HCT116 (cell line): ENCODE data around the gene NSD2. TPM values are rescaled to one million over a fixed set of nuclear protein-coding genes. Genes with fewer than 3 reads are reported as not detected.

Source experiments
- ATAC-seq: fragments of 200-7000 bp; cut with Tn5 transposase; 2 replicates; pipeline ENCODE4 v1.9.1; 2020; ENCODE audit warnings: mild to moderate bottlenecking, moderate library complexity
- BruUV-seq: library from RNA; stranded (reverse); fragments of 400-500 nt; replicated peaks from 2 replicates; lab custom pipeline; 2021; lab: Mats Ljungman, UMichigan
- CTCF ChIA-PET: fragments of 300-600 bp; sonication (Branson Sonifier 250); formaldehyde crosslinking; loops from one replicate; lab custom pipeline; 2021; ENCODE audit warnings: antibody characterized with exemption; lab: Charles Lee
- POLR2A ChIA-PET: fragments of 300-600, 350-600 bp; sonication (Branson Sonifier 250); formaldehyde crosslinking; loops from one replicate; lab custom pipeline; 2021; ENCODE audit warnings: antibody characterized with exemption; lab: Charles Lee
- RAD21 ChIA-PET, 2 experiments: fragments of 300-600 bp; sonication (Branson Sonifier 250); formaldehyde crosslinking; loops; one replicate each; lab custom pipeline; 2023; ENCODE audit warnings: low total read pairs in 2 of 2; ENCODE audit not compliant: uncharacterized antibody in 2 of 2, unreplicated experiment in 2 of 2, low non-redundant PET in 1 of 2; lab: Charles Lee
- DNase-seq: peaks from one replicate; pipeline ENCODE4 v3.0.0-alpha.2; 2010; ENCODE audit warnings: low read depth, low spot score
- H2AFZ ChIP-seq: fragments of 200-600 bp; shearing (Covaris generic), sonication (generic); 2 replicates; pipeline ENCODE4 v1.6.1; 2017; ENCODE audit warnings: low read depth, mixed run types, mixed read lengths, antibody characterized with exemption, low read length; ENCODE audit not compliant: poor library complexity, severe bottlenecking
- H3K27ac ChIP-seq: 2 replicates; pipeline ENCODE4 v1.5.1; 2012; ENCODE audit warnings: low read depth, low read length
- H3K27me3 ChIP-seq: fragments of 200-600 bp; sonication (generic); 2 replicates; pipeline ENCODE4 v1.6.1; 2016; ENCODE audit warnings: mixed run types, low read length, mixed read lengths; ENCODE audit not compliant: insufficient read depth
- H3K36me3 ChIP-seq, 2 experiments: fragments of 200-500 bp in 1 of 2; fragments of 200-600 bp in 1 of 2; sonication (Bioruptor generic) in 1 of 2; sonication (generic) in 1 of 2; 2 replicates each; pipeline versions ENCODE4 v1.5.1 to v1.6.1; 2014 to 2016; ENCODE audit warnings: low read length in 2 of 2, inconsistent platforms in 1 of 2, mixed read lengths in 1 of 2, mixed run types in 1 of 2; ENCODE audit not compliant: insufficient read depth in 2 of 2, control insufficient read depth in 1 of 2
- H3K4me1 ChIP-seq, 2 experiments: fragments of 200-600 bp in 1 of 2; sonication (generic) in 1 of 2; 2 replicates each; pipeline versions ENCODE4 v1.5.1 to v1.6.1; 2012 to 2017; ENCODE audit warnings: low read length in 2 of 2, inconsistent platforms in 1 of 2, mild to moderate bottlenecking in 1 of 2, mixed read lengths in 1 of 2, mixed run types in 1 of 2, moderate library complexity in 1 of 2; ENCODE audit not compliant: insufficient read depth in 2 of 2, control insufficient read depth in 1 of 2
- H3K4me2 ChIP-seq: fragments of 200-600 bp; sonication (generic); 2 replicates; pipeline ENCODE4 v1.6.1; 2017; ENCODE audit warnings: mixed run types, low read length, mixed read lengths
- H3K4me3 ChIP-seq, 2 experiments: fragments of 200-600 bp in 1 of 2; sonication (generic) in 1 of 2; replicated peaks in 1 of 2; 2 replicates each; pipeline ENCODE4 v1.5.1; 2011 to 2016; ENCODE audit warnings: low read length in 2 of 2, control low read depth in 1 of 2, low read depth in 1 of 2, mild to moderate bottlenecking in 1 of 2, mixed read lengths in 1 of 2, mixed run types in 1 of 2
- H3K79me2 ChIP-seq: fragments of 200-600 bp; sonication (generic); 2 replicates; pipeline ENCODE4 v1.6.1; 2017; ENCODE audit warnings: mild to moderate bottlenecking, mixed run types, low read length, moderate library complexity, mixed read lengths; ENCODE audit not compliant: insufficient read depth
- H3K9ac ChIP-seq: fragments of 200-600 bp; sonication (generic); 2 replicates; pipeline ENCODE4 v1.6.1; 2016; ENCODE audit warnings: low read length, mixed read lengths
- H3K9me2 ChIP-seq: fragments of 200-600 bp; sonication (generic), shearing (Covaris generic); 2 replicates; pipeline ENCODE4 v1.6.1; 2017; ENCODE audit warnings: mixed run types, mild to moderate bottlenecking, moderate library complexity; ENCODE audit not compliant: insufficient read depth
- H3K9me3 ChIP-seq, 2 experiments: fragments of 200-500 bp in 1 of 2; fragments of 200-600 bp in 1 of 2; sonication (Bioruptor generic) in 1 of 2; sonication (generic) in 1 of 2; 2 replicates each; pipeline ENCODE4 v1.6.1; 2014 to 2017; ENCODE audit warnings: low read length in 2 of 2, mixed read lengths in 2 of 2, inconsistent platforms in 1 of 2, low read depth in 1 of 2, mild to moderate bottlenecking in 1 of 2, mixed run types in 1 of 2, moderate library complexity in 1 of 2; ENCODE audit not compliant: control insufficient read depth in 1 of 2, insufficient read depth in 1 of 2
- H4K20me1 ChIP-seq: fragments of 200-600 bp; sonication (generic), shearing (Covaris generic); 2 replicates; pipeline ENCODE4 v1.6.1; 2017; ENCODE audit warnings: mixed run types, mild to moderate bottlenecking, moderate library complexity; ENCODE audit not compliant: insufficient read depth
- CBX3 ChIP-seq: IDR thresholded peaks from 2 replicates; pipeline ENCODE4 v1.6.1; 2012; ENCODE audit warnings: low read depth
- CEBPB ChIP-seq: IDR thresholded peaks from 2 replicates; pipeline ENCODE4 v1.6.1; 2012; ENCODE audit warnings: low read depth
- FOSL1 ChIP-seq: IDR thresholded peaks from 2 replicates; pipeline ENCODE4 v1.6.1; 2012; ENCODE audit warnings: low read depth
- JUND ChIP-seq: IDR thresholded peaks from 2 replicates; pipeline ENCODE4 v1.6.1; 2012
- POLR2A ChIP-seq: IDR thresholded peaks from 2 replicates; pipeline ENCODE4 v1.7.0; 2011; ENCODE audit warnings: borderline replicate concordance; ENCODE audit not compliant: insufficient read depth, insufficient read length; ENCODE audit errors: extremely low read depth
- POLR2AphosphoS5 ChIP-seq: IDR thresholded peaks from 2 replicates; pipeline ENCODE4 v1.6.1; 2011; ENCODE audit warnings: mild to moderate bottlenecking, low read depth, low read length, moderate library complexity
- SIN3A ChIP-seq: IDR thresholded peaks from 2 replicates; pipeline ENCODE4 v1.6.1; 2012; ENCODE audit warnings: low read depth
- ZFX ChIP-seq: fragments of 450-650 bp; IDR thresholded peaks from 2 replicates; pipeline ENCODE4 v1.6.1; 2017
- ZNF274 ChIP-seq: fragments of 200-500 bp; sonication (Bioruptor generic); IDR thresholded peaks from 2 replicates; pipeline ENCODE4 v1.6.1; 2014; ENCODE audit warnings: mild to moderate bottlenecking, low read depth, low read length, inconsistent platforms
- intact Hi-C: fragments of 100-400 bp; cut with micrococcal nuclease; formaldehyde crosslinking; loops from 2 replicates; pipeline ENCODE4 v1.10.0; 2022
- total RNA-seq: library from RNA; stranded (reverse); gene quantifications from one replicate; pipeline ENCODE4 v1.2.1, GENCODE V29; 2021; ENCODE audit not compliant: unreplicated experiment
- TF ChIP-seq, protein P1 (sequence below): IDR thresholded peaks from 2 replicates; pipeline ENCODE4 v1.6.1; 2012
- TF ChIP-seq, protein P2 (sequence below): IDR thresholded peaks from 2 replicates; pipeline ENCODE4 v1.6.1; 2012; ENCODE audit warnings: low read depth

NSD2 gene
- total RNA-seq, 1 experiment from 2014 or later: 145 TPM

DNA sequence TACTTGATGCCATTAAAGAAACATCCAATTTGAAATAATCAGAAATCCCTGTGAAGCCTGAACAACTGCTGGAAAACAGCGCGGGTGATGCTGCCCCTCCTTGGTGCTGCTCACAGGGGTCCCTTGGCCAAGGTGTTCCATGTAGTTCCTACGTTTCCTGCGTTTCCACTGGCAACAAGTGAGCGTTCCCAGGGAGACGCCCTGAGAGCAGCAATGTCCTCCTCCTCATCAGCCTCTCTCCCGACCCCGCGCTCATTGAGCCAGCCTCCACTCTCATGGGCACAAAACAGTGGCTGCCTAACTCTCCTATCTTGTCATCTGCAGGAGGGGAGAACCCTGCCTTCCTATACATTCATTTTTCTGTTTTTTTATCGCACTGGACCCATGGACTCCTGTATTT lies 34.1 kb upstream of the NSD2 start:
- Histone ChIP-seq H4K20me1 (no peaks in the 10 kb centered on the region), H3K4me1 (no peaks in the 10 kb centered on the region), H3K4me2 (no peak overlapping the region), H3K27me3 (no peaks in the 10 kb centered on the region), H3K27ac (no peak overlapping the region), H3K9ac (no peak overlapping the region), H3K79me2 (peaks cover 53% of the 10 kb centered on the region), H3K9me2 (no peaks in the 10 kb centered on the region), H3K4me3 (no peak overlapping the region), H3K9me3 (no peaks in the 10 kb centered on the region), H3K36me3 (peaks cover 31 to 47% of the 10 kb centered on the region in 2 experiments; a peak in 3 of 4 replicates), H2AFZ (no peak overlapping the region)
- no TSS peak for BruUV-seq
- ChIA-PET CTCF (no interaction called here), POLR2A (no interaction called here), RAD21 (no interaction called here)
- TF ChIP-seq, protein P1, sequence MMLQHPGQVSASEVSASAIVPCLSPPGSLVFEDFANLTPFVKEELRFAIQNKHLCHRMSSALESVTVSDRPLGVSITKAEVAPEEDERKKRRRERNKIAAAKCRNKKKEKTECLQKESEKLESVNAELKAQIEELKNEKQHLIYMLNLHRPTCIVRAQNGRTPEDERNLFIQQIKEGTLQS: no peak
- TF ChIP-seq SIN3A: no peak
- TF ChIP-seq, protein P2, sequence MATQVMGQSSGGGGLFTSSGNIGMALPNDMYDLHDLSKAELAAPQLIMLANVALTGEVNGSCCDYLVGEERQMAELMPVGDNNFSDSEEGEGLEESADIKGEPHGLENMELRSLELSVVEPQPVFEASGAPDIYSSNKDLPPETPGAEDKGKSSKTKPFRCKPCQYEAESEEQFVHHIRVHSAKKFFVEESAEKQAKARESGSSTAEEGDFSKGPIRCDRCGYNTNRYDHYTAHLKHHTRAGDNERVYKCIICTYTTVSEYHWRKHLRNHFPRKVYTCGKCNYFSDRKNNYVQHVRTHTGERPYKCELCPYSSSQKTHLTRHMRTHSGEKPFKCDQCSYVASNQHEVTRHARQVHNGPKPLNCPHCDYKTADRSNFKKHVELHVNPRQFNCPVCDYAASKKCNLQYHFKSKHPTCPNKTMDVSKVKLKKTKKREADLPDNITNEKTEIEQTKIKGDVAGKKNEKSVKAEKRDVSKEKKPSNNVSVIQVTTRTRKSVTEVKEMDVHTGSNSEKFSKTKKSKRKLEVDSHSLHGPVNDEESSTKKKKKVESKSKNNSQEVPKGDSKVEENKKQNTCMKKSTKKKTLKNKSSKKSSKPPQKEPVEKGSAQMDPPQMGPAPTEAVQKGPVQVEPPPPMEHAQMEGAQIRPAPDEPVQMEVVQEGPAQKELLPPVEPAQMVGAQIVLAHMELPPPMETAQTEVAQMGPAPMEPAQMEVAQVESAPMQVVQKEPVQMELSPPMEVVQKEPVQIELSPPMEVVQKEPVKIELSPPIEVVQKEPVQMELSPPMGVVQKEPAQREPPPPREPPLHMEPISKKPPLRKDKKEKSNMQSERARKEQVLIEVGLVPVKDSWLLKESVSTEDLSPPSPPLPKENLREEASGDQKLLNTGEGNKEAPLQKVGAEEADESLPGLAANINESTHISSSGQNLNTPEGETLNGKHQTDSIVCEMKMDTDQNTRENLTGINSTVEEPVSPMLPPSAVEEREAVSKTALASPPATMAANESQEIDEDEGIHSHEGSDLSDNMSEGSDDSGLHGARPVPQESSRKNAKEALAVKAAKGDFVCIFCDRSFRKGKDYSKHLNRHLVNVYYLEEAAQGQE: no peak
- TF ChIP-seq JUND: no peak
- no peak for TF ChIP-seq POLR2AphosphoS5
- TF ChIP-seq FOSL1: no peak
- TF ChIP-seq CBX3: no peak
- no peak for TF ChIP-seq ZNF274
- no peak for TF ChIP-seq ZFX
- TF ChIP-seq CEBPB: no peak
- no peak for TF ChIP-seq POLR2A
- intact Hi-C loops: no loop called here
- no peak for ATAC-seq
- DNase-seq: no peak
